Karpas-422 (cell line): Measurements from ENCODE around the gene KCNIP4. TPM values are rescaled to one million over a fixed set of nuclear protein-coding genes. Genes with fewer than 3 reads are reported as not detected.

ENCODE experiments used
- DNase-seq: peaks from one replicate; pipeline ENCODE4 v3.0.0-alpha.2; 2015
- H2AFZ ChIP-seq: fragments of 200-600 bp; sonication (generic); 2 replicates; pipeline ENCODE4 v1.6.1; 2014; ENCODE audit warnings: antibody characterized with exemption, low read length, mixed read lengths
- H3K27ac ChIP-seq: fragments of 200-600 bp; sonication (generic); 2 replicates; pipeline ENCODE4 v1.5.1; 2014; ENCODE audit warnings: mild to moderate bottlenecking, low read length, moderate library complexity
- H3K27me3 ChIP-seq: fragments of 200-600 bp; sonication (generic); 2 replicates; pipeline ENCODE4 v1.6.1; 2014; ENCODE audit warnings: low read length, mixed read lengths
- H3K36me3 ChIP-seq: fragments of 200-600 bp; sonication (generic); 2 replicates; pipeline ENCODE4 v1.6.1; 2014; ENCODE audit warnings: low read length, mixed read lengths; ENCODE audit not compliant: insufficient read depth
- H3K4me1 ChIP-seq: fragments of 200-600 bp; sonication (generic); 2 replicates; pipeline ENCODE4 v1.6.1; 2014; ENCODE audit warnings: mild to moderate bottlenecking, low read length, mixed read lengths
- H3K4me2 ChIP-seq: fragments of 200-600 bp; sonication (generic); 2 replicates; pipeline ENCODE4 v1.6.1; 2014; ENCODE audit warnings: low read length, low read depth, mild to moderate bottlenecking; ENCODE audit not compliant: poor library complexity, severe bottlenecking
- H3K4me3 ChIP-seq: fragments of 200-600 bp; sonication (generic); 2 replicates; pipeline ENCODE4 v1.5.1; 2014; ENCODE audit warnings: mild to moderate bottlenecking, antibody characterized with exemption, low read length, mixed read lengths
- H3K79me2 ChIP-seq: fragments of 200-600 bp; sonication (generic); 2 replicates; pipeline ENCODE4 v1.6.1; 2014; ENCODE audit warnings: mild to moderate bottlenecking, low read length, mixed read lengths
- H3K9ac ChIP-seq: fragments of 200-600 bp; sonication (generic); 2 replicates; pipeline ENCODE4 v1.6.0; 2014; ENCODE audit warnings: low read length
- H3K9me2 ChIP-seq: fragments of 200-600 bp; sonication (generic), shearing (Covaris generic); replicated peaks from 2 replicates; pipeline ENCODE4 v1.6.0; 2014; ENCODE audit warnings: mild to moderate bottlenecking, low read length, moderate library complexity; ENCODE audit not compliant: insufficient read depth
- H3K9me3 ChIP-seq: fragments of 300-700, 200-600 bp; sonication (generic); 2 replicates; pipeline ENCODE4 v1.6.1; 2014; ENCODE audit warnings: low read length, mixed read lengths
- H4K20me1 ChIP-seq: fragments of 200-600 bp; sonication (generic); 2 replicates; pipeline ENCODE4 v1.6.1; 2014; ENCODE audit warnings: mild to moderate bottlenecking, antibody characterized with exemption, low read length, low read depth; ENCODE audit not compliant: insufficient read depth
- total RNA-seq: library from RNA; depleted of rRNA; stranded (reverse); fragments of >200 nt; shearing (Covaris generic); gene quantifications from 2 replicates; pipeline ENCODE4 v1.2.3, GENCODE V29; 2014; ENCODE audit warnings: low replicate concordance

Gene KCNIP4
- total RNA-seq, 1 experiment from 2014 or later, result not detected

DNA sequence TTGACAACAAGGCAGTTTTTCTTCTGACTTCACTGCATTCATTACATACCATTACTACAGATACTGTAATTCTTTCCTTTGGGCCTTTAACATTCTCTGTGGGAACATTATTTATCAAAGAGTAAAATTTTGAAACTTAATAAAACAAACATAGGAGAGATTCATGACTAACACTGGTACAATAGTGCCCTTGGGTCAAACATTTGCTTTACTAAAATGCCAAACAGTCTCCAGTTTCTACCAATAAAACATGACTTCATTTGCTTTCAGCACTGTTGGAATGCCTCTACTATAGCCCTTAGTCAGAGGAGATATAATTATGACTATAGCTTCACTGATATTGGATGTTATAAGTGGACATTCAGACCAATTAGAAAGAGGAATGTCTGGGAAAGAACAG lies 766.9 kb downstream of the KCNIP4 start:
- no peak overlapping the region for H3K27ac ChIP-seq
- no peak overlapping the region for H3K4me3 ChIP-seq
- no peaks in the 10 kb centered on the region for H3K79me2 ChIP-seq
- H3K4me1 ChIP-seq, result no peaks in the 10 kb centered on the region
- no peak overlapping the region for H3K9ac ChIP-seq
- no peaks in the 10 kb centered on the region for H3K27me3 ChIP-seq
- no peaks in the 10 kb centered on the region for H3K36me3 ChIP-seq
- H3K4me2 ChIP-seq, result no peak overlapping the region
- no peaks in the 10 kb centered on the region for H3K9me2 ChIP-seq
- peaks cover 8% of the 10 kb centered on the region; the same call in 1 of the 2 replicates for H3K9me3 ChIP-seq
- no peak overlapping the region for H2AFZ ChIP-seq
- no peaks in the 10 kb centered on the region for H4K20me1 ChIP-seq
- no peak for DNase-seq

GRCh38 chr4:21177871-21178270 lies 770.7 kb downstream of the KCNIP4 start:
- no peak for DNase-seq
- no peak overlapping the region for H2AFZ ChIP-seq
- no peaks in the 10 kb centered on the region for H3K4me1 ChIP-seq
- no peak overlapping the region for H3K9ac ChIP-seq
- no peaks in the 10 kb centered on the region for H4K20me1 ChIP-seq
- H3K27ac ChIP-seq, result no peak overlapping the region
- H3K27me3 ChIP-seq, result no peaks in the 10 kb centered on the region
- no peak overlapping the region for H3K4me3 ChIP-seq
- no peak overlapping the region for H3K4me2 ChIP-seq
- H3K9me3 ChIP-seq, result no peaks in the 10 kb centered on the region
- H3K36me3 ChIP-seq, result no peaks in the 10 kb centered on the region
- H3K9me2 ChIP-seq, result no peaks in the 10 kb centered on the region
- no peaks in the 10 kb centered on the region for H3K79me2 ChIP-seq

- Histone ChIP-seq H3K79me2 (no peaks in the 10 kb centered on the region), H3K27me3 (no peaks in the 10 kb centered on the region), H2AFZ (no peak overlapping the region), H3K4me2 (no peak overlapping the region), H3K9ac (no peak overlapping the region), H3K9me2 (no peaks in the 10 kb centered on the region), H3K36me3 (no peaks in the 10 kb centered on the region), H3K4me3 (no peak overlapping the region), H4K20me1 (no peaks in the 10 kb centered on the region), H3K27ac (no peak overlapping the region), H3K4me1 (no peaks in the 10 kb centered on the region), H3K9me3 (no peaks in the 10 kb centered on the region)
- no peak for DNase-seq
These were observed 771.5 kb downstream of the KCNIP4 start for GRCh38 chr4:21177092-21177491.

DNA sequence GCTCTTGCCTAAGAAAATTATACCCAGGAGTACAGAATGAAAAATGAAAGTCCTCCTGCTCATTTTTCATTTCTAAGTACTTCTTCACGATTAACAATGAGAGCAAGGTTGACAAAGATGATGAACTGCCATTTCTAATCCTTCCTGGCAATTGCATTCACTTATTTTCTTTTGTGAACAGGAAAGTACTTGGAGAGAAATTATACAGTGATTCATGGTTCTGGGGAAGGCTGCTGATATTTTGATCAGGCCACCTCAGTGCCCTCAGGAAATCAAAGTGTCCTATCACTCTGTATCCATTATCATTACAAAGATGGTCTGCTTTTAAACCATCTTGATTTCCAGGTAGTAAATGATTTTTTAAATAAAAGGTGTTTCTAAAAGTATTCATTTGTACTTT lies 780.9 kb downstream of the KCNIP4 start:
- DNase-seq, result no peak
- Histone ChIP-seq H3K79me2 (no peaks in the 10 kb centered on the region), H3K9me2 (no peaks in the 10 kb centered on the region), H3K9me3 (no peaks in the 10 kb centered on the region), H3K4me3 (no peak overlapping the region), H4K20me1 (no peaks in the 10 kb centered on the region), H3K4me1 (no peaks in the 10 kb centered on the region), H3K4me2 (no peak overlapping the region), H3K36me3 (no peaks in the 10 kb centered on the region), H2AFZ (no peak overlapping the region), H3K27ac (no peak overlapping the region), H3K27me3 (no peaks in the 10 kb centered on the region), H3K9ac (no peak overlapping the region)

- no peak overlapping the region for H3K27ac ChIP-seq
- H3K9me3 ChIP-seq, result peaks cover 4% of the 10 kb centered on the region; the same call in 1 of the 2 replicates
- DNase-seq, result no peak
- H3K4me1 ChIP-seq, result no peaks in the 10 kb centered on the region
- no peak overlapping the region for H3K4me3 ChIP-seq
- H2AFZ ChIP-seq, result no peak overlapping the region
- no peaks in the 10 kb centered on the region for H4K20me1 ChIP-seq
- no peaks in the 10 kb centered on the region for H3K79me2 ChIP-seq
- no peaks in the 10 kb centered on the region for H3K27me3 ChIP-seq
- H3K9ac ChIP-seq, result no peak overlapping the region
- H3K36me3 ChIP-seq, result no peaks in the 10 kb centered on the region
- no peak overlapping the region for H3K4me2 ChIP-seq
- no peaks in the 10 kb centered on the region for H3K9me2 ChIP-seq
These were observed 793.2 kb downstream of the KCNIP4 start for GRCh38 chr4:21155367-21155766.

- H3K4me2 ChIP-seq, result no peak overlapping the region
- H3K79me2 ChIP-seq, result no peaks in the 10 kb centered on the region
- H3K4me3 ChIP-seq, result no peak overlapping the region
- no peaks in the 10 kb centered on the region for H3K27me3 ChIP-seq
- DNase-seq, result no peak
- H4K20me1 ChIP-seq, result no peaks in the 10 kb centered on the region
- no peak overlapping the region for H3K9ac ChIP-seq
- no peak overlapping the region for H3K27ac ChIP-seq
- H3K4me1 ChIP-seq, result no peaks in the 10 kb centered on the region
- no peaks in the 10 kb centered on the region for H3K36me3 ChIP-seq
- no peaks in the 10 kb centered on the region for H3K9me2 ChIP-seq
- H3K9me3 ChIP-seq, result no peaks in the 10 kb centered on the region
- no peak overlapping the region for H2AFZ ChIP-seq
These were observed 809.2 kb downstream of the KCNIP4 start for GRCh38 chr4:21139327-21139726.

DNA sequence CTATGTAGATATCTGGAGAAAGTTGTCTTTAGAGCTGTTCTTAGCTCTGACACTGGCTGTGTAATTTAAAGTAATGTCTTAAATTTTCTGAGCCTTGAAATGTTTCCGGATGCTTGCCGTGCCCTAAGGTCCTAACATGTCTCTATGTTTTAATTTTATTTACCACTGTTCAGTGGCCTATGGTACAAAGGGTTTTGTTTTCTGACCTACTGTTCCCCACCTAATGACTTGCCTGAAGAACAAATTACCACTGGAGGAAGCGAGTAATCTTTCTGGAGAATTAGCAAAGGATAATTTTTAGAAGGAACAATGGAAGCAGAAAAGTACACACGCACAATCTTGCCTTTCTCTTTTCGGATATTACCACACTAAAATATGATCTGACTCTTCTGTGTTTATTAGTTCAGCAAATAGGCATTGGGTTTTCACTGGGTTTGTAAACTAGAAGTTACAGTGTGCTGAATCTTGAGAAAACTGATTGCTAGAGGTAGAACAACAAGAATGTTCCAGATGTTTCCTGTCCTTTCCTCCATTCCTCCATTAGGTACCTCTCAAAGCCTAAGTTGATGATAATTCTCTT lies 812.4 kb downstream of the KCNIP4 start:
- no peak for DNase-seq
- no peak overlapping the region for H3K9ac ChIP-seq
- H4K20me1 ChIP-seq, result no peaks in the 10 kb centered on the region
- H3K79me2 ChIP-seq, result no peaks in the 10 kb centered on the region
- H3K4me1 ChIP-seq, result no peaks in the 10 kb centered on the region
- no peaks in the 10 kb centered on the region for H3K27me3 ChIP-seq
- no peak overlapping the region for H3K27ac ChIP-seq
- H3K36me3 ChIP-seq, result no peaks in the 10 kb centered on the region
- H3K4me2 ChIP-seq, result no peak overlapping the region
- no peak overlapping the region for H3K4me3 ChIP-seq
- no peaks in the 10 kb centered on the region for H3K9me3 ChIP-seq
- H2AFZ ChIP-seq, result no peak overlapping the region
- no peaks in the 10 kb centered on the region for H3K9me2 ChIP-seq

- no peaks in the 10 kb centered on the region for H3K27me3 ChIP-seq
- no peaks in the 10 kb centered on the region for H3K9me3 ChIP-seq
- peak; percentile 64 for DNase-seq
- H3K9ac ChIP-seq, result no peak overlapping the region
- H3K4me1 ChIP-seq, result no peaks in the 10 kb centered on the region
- H3K36me3 ChIP-seq, result no peaks in the 10 kb centered on the region
- H3K27ac ChIP-seq, result no peak overlapping the region
- no peaks in the 10 kb centered on the region for H3K9me2 ChIP-seq
- no peaks in the 10 kb centered on the region for H3K79me2 ChIP-seq
- no peaks in the 10 kb centered on the region for H4K20me1 ChIP-seq
- H3K4me2 ChIP-seq, result no peak overlapping the region
- H3K4me3 ChIP-seq, result no peak overlapping the region
- no peak overlapping the region for H2AFZ ChIP-seq
These were observed 813.6 kb downstream of the KCNIP4 start for GRCh38 chr4:21134994-21135393.

DNA sequence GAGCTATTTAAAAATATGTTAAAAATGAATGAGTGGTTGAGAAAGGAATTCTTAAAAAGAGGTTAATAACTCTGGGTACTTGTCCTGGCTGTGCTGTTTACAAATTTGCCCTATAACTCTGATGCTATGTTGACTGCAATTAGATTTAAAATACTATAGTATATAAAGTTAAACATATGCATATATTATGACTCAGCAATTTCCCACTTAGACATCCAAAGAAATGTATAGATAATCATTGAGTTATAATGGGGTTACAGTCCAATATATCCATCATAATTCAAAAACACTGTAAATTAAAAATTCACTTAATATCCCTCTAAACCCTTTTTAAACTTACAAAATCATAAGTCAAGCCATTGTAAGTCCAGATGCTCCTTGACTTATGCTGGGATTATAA lies 818.0 kb downstream of the KCNIP4 start:
- H3K4me1 ChIP-seq, result no peaks in the 10 kb centered on the region
- no peaks in the 10 kb centered on the region for H3K79me2 ChIP-seq
- no peaks in the 10 kb centered on the region for H3K9me3 ChIP-seq
- no peak overlapping the region for H2AFZ ChIP-seq
- no peaks in the 10 kb centered on the region for H3K27me3 ChIP-seq
- DNase-seq, result no peak
- no peak overlapping the region for H3K9ac ChIP-seq
- no peaks in the 10 kb centered on the region for H4K20me1 ChIP-seq
- no peak overlapping the region for H3K4me2 ChIP-seq
- no peak overlapping the region for H3K27ac ChIP-seq
- H3K9me2 ChIP-seq, result no peaks in the 10 kb centered on the region
- H3K36me3 ChIP-seq, result no peaks in the 10 kb centered on the region
- H3K4me3 ChIP-seq, result no peak overlapping the region
